Uterus (tissue), 4 donors: ENCODE measurements around the gene COQ8B. TPM values are rescaled to one million over a fixed set of nuclear protein-coding genes. Genes with fewer than 3 reads are reported as not detected.
"Not testable (repeated sequence)": the region's sequence is repeated elsewhere in the genome, so short reads cannot be mapped to it uniquely, and the experiment has no call there.

Experiments
- DNase-seq, 2 donors: peaks; one replicate each; pipeline ENCODE4 v3.0.0-alpha.2; 2019 to 2020
- H3K27ac ChIP-seq, 2 donors: fragments of 200-600 bp; sonication (generic); 1 replicate in 1 of 2; 2 replicates in 1 of 2; pipeline ENCODE4 v1.5.1; 2016 to 2018
- H3K27me3 ChIP-seq, 2 donors: fragments of 200-600 bp; sonication (generic); one replicate each; pipeline ENCODE4 v1.5.1; 2018 to 2019; ENCODE audit warnings: control low read depth in 1 of 2
- H3K36me3 ChIP-seq, 2 donors: fragments of 200-600 bp; sonication (generic); one replicate each; pipeline ENCODE4 v1.5.1; 2019; ENCODE audit warnings: control low read depth in 1 of 2
- H3K4me1 ChIP-seq, 2 donors: fragments of 200-600 bp; sonication (generic); one replicate each; pipeline ENCODE4 v1.5.1; 2018 to 2019; ENCODE audit warnings: control low read depth in 1 of 2
- H3K4me3 ChIP-seq, 2 donors: fragments of 200-600 bp; sonication (generic); 1 replicate in 1 of 2; 2 replicates in 1 of 2; pipeline ENCODE4 v1.5.1; 2018 to 2019; ENCODE audit warnings: mild to moderate bottlenecking in 1 of 2
- H3K9me3 ChIP-seq, 2 donors: fragments of 200-600 bp; sonication (generic); one replicate each; pipeline ENCODE4 v1.5.1; 2019; ENCODE audit warnings: control low read depth in 1 of 2
- POLR2A ChIP-seq, 2 donors: fragments of 450-650 bp; IDR thresholded peaks; one replicate each; pipeline ENCODE4 v1.6.1; 2016; ENCODE audit warnings: antibody characterized with exemption in 2 of 2, mild to moderate bottlenecking in 1 of 2, moderate library complexity in 1 of 2
- intact Hi-C: fragments of 100-400 bp; cut with DNase I; formaldehyde crosslinking; loops from one replicate; pipeline ENCODE4 v1.15.1; 2023; ENCODE audit warnings: low total_unique reads
- total RNA-seq, 4 donors: library from RNA; depleted of rRNA in 3 of 4; stranded (reverse); fragments of >200 nt in 3 of 4; gene quantifications; one replicate each; pipeline versions ENCODE4 v1.1.0 to v1.2.4, GENCODE V29; 2014 to 2023
- TF ChIP-seq, protein P1 (sequence below), 4 experiments: fragments of 200-600 bp in 2 of 4; fragments of 450-650 bp in 2 of 4; sonication (generic) in 2 of 4; IDR thresholded peaks; one replicate each; pipeline ENCODE4 v1.5.1; 2016 to 2019; ENCODE audit warnings: antibody characterized with exemption in 4 of 4, mild to moderate bottlenecking in 2 of 4, moderate library complexity in 1 of 4
- donor health status: DM: yes; HTN: yes; CAD: no.

COQ8B gene
- total RNA-seq, 4 donors from 2014 or later, result 9.7 to 51.8 (median 35.6) TPM

DNA sequence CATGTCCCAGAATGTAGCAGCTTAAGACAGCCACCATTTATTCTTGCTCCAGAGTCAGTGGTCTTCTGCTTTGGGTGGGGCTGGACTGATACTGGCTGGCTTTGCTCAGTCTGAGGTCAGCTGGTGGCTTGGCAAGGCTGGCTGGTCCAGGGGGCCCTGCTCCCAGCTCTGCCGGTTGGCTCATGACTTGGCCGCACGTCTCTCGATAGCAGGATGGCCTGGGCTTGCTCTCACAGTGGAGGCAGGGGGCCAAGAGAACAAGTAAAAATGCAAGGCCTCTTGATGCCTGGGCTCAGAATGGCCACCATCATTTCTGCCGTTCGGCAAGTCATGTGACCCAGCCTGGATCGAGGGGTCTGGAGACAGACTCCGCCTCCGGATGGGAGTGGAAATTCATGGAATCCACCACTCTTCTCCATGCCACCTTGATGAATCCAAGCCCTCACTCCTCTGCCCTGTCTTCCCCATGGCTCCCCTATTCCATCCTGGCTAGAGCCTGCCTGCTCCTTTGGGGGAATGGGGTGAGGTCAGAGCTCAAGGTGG, 20.5 kb upstream of the COQ8B start:
- TF ChIP-seq POLR2A (IDR thresholded peaks at IDR 0.05), result no peak
- TF ChIP-seq, protein P1, sequence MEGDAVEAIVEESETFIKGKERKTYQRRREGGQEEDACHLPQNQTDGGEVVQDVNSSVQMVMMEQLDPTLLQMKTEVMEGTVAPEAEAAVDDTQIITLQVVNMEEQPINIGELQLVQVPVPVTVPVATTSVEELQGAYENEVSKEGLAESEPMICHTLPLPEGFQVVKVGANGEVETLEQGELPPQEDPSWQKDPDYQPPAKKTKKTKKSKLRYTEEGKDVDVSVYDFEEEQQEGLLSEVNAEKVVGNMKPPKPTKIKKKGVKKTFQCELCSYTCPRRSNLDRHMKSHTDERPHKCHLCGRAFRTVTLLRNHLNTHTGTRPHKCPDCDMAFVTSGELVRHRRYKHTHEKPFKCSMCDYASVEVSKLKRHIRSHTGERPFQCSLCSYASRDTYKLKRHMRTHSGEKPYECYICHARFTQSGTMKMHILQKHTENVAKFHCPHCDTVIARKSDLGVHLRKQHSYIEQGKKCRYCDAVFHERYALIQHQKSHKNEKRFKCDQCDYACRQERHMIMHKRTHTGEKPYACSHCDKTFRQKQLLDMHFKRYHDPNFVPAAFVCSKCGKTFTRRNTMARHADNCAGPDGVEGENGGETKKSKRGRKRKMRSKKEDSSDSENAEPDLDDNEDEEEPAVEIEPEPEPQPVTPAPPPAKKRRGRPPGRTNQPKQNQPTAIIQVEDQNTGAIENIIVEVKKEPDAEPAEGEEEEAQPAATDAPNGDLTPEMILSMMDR (IDR thresholded peaks at IDR 0.05), result no peak
- no peak overlapping the region for H3K4me3 ChIP-seq
- no peaks in the 10 kb centered on the region for H3K4me1 ChIP-seq
- H3K27ac ChIP-seq, result no peak overlapping the region
- no peaks in the 10 kb centered on the region for H3K27me3 ChIP-seq
- H3K36me3 ChIP-seq, result no peaks in the 10 kb centered on the region
- no peak for DNase-seq
- intact Hi-C loops, result no loop called here
- no peaks in the 10 kb centered on the region for H3K9me3 ChIP-seq

DNA sequence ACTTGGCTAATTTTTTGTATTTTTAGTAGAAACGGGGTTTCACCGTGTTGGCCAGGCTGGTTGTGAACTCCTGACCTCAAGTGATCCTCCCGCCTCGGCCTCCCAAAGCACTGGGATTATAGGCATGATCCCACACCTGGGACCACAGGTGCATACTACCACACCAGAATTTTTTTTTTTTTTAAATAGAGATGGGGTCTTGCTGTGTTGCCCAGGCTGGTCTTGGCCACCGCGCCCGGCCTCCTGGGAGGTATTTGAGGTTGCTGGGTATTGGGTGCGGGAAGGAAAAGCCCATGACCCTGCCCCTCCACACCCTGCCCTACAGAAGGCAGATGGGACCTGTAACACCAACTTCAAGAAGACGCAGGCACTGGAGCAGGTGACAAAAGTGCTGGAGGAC, 20.0 kb upstream of the COQ8B start:
- Histone ChIP-seq H3K9me3 (no peaks in the 10 kb centered on the region), H3K4me3 (no peak overlapping the region), H3K27ac (no peak overlapping the region), H3K27me3 (no peaks in the 10 kb centered on the region), H3K36me3 (no peaks in the 10 kb centered on the region), H3K4me1 (no peaks in the 10 kb centered on the region)
- no peak for DNase-seq
- intact Hi-C loops, result no loop called here
- no peak for TF ChIP-seq POLR2A (IDR thresholded peaks at IDR 0.05)
- TF ChIP-seq, protein P1 (IDR thresholded peaks at IDR 0.05), result no peak

DNA sequence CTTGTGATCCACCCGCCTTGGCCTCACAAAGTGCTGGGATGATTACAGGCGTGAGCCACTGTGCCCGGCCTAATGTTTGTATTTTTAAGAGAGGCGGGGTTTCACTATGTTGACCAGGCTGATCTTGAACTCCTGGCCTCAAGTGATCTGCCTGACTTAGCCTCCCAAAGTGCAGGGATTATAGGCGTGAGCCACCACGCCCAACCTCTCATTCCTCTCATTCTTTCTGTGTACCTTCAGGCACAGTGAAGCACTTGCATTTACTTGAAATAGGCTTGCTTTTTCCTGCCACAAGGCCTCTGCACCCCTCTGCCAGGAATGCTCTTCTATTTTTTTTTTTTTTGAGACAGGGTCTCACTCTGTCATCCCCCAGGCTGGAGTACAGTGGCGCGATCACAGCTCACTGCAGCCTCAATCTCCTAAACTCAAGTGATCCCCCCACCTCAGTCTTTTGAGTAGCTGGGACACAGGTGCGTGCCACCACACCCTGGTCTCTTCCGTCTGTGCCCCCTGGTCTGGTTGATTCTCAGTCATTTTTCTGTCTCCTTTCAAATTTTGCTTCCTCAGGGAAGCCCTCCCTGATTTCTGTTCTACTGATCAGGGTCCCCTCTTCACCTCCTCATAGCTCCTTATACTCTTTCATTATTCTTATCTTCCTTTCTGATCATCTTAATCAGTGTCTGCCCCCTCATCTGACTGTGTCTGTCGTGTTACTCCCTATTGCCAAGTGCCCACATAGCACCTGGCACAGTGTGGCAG, 18.5 kb upstream of the COQ8B start:
- no peaks in the 10 kb centered on the region for H3K9me3 ChIP-seq
- intact Hi-C loops, result no loop called here
- H3K4me3 ChIP-seq, result no peak overlapping the region
- DNase-seq, result no peak
- no peaks in the 10 kb centered on the region for H3K27me3 ChIP-seq
- no peak overlapping the region for H3K27ac ChIP-seq
- TF ChIP-seq, protein P1 (IDR thresholded peaks at IDR 0.05), result no peak
- no peak for TF ChIP-seq POLR2A (IDR thresholded peaks at IDR 0.05)
- H3K4me1 ChIP-seq, result no peaks in the 10 kb centered on the region
- H3K36me3 ChIP-seq, result no peaks in the 10 kb centered on the region

DNA sequence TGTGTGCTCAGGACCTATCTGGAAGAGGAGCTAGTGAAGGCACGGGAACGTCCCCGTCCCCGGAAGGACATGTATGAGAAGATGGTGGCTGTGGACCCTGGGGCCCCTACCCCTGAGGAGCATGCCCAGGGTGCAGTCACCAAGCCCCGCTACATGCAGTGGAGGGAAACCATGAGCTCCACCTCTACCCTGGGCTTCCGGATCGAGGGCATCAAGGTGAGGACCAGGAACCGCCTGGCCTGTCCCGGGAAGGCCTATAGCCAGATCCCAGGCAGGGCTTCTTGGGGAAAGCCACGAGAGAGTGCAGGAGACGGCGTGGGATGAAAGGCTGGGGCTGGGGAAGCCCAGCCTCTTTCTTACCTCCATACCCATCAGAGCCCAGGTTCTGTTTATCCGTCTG, 16.5 kb upstream of the COQ8B start:
- intact Hi-C loops, result no loop called here
- H3K27ac ChIP-seq, result no peak overlapping the region
- DNase-seq, result no peak
- TF ChIP-seq, protein P1 (IDR thresholded peaks at IDR 0.05), result no peak
- TF ChIP-seq POLR2A (IDR thresholded peaks at IDR 0.05), result no peak
- no peaks in the 10 kb centered on the region for H3K9me3 ChIP-seq
- H3K4me3 ChIP-seq, result no peak overlapping the region
- H3K4me1 ChIP-seq, result no peaks in the 10 kb centered on the region
- H3K27me3 ChIP-seq, result no peaks in the 10 kb centered on the region
- no peaks in the 10 kb centered on the region for H3K36me3 ChIP-seq

DNA sequence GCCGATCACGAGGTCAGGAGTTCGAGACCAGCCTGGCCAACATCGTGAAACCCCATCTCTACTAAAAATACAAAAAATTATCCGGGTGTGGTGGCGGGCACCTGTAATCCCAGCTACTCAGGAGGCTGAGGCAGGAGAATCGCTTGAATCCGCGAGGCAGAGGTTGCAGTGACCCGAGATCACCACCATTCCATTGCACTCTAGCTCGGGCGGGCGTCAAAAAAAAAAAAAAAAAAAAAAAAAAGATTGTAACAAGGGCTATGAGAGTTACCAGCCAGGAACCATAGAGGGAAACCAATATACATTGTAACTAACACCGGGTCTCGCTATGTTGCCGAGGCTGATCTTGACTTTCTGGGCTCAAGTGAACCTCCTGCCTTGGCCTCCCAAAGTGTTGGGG, 15.6 kb upstream of the COQ8B start:
- H3K27me3 ChIP-seq, H3K36me3 ChIP-seq, H3K4me1 ChIP-seq, H3K9me3 ChIP-seq, H3K4me3 ChIP-seq, H3K27ac ChIP-seq, intact Hi-C loops, DNase-seq: not testable (repeated sequence)

DNA sequence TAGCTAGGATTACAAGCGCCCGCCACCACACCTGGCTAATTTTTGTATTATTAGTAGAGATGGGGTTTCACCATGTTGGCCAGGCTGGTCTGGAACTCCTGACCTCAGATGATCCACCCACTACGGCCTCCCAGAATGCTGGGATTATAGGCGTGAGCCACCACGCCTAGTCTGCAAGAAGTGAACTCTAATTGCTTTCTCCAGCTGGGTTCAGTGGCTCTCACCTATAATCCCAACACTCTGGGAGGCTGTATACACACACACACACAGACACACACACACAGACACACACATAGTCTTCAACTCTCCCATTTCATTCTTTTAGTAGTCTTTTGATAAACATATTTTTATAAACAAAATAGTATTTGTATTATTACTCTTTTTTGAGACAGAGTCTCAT, 13.4 kb upstream of the COQ8B start:
- H3K27ac ChIP-seq, H3K9me3 ChIP-seq, DNase-seq, H3K27me3 ChIP-seq, H3K36me3 ChIP-seq, H3K4me3 ChIP-seq, intact Hi-C loops, H3K4me1 ChIP-seq: not testable (repeated sequence)
